HG03432 (cell line): ENCODE data around the gene ASB7.
"Not testable (repeated sequence)": the region's sequence is repeated elsewhere in the genome, so short reads cannot be mapped to it uniquely, and the experiment has no call there.

Experiments
- ATAC-seq: cut with Tn5 transposase; IDR thresholded peaks from one replicate; pipeline ENCODE4 v1.9.1; 2021; ENCODE audit warnings: mild to moderate bottlenecking, moderate library complexity; ENCODE audit not compliant: unreplicated experiment

Gene ASB7, protein sequence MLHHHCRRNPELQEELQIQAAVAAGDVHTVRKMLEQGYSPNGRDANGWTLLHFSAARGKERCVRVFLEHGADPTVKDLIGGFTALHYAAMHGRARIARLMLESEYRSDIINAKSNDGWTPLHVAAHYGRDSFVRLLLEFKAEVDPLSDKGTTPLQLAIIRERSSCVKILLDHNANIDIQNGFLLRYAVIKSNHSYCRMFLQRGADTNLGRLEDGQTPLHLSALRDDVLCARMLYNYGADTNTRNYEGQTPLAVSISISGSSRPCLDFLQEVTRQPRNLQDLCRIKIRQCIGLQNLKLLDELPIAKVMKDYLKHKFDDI

DNA sequence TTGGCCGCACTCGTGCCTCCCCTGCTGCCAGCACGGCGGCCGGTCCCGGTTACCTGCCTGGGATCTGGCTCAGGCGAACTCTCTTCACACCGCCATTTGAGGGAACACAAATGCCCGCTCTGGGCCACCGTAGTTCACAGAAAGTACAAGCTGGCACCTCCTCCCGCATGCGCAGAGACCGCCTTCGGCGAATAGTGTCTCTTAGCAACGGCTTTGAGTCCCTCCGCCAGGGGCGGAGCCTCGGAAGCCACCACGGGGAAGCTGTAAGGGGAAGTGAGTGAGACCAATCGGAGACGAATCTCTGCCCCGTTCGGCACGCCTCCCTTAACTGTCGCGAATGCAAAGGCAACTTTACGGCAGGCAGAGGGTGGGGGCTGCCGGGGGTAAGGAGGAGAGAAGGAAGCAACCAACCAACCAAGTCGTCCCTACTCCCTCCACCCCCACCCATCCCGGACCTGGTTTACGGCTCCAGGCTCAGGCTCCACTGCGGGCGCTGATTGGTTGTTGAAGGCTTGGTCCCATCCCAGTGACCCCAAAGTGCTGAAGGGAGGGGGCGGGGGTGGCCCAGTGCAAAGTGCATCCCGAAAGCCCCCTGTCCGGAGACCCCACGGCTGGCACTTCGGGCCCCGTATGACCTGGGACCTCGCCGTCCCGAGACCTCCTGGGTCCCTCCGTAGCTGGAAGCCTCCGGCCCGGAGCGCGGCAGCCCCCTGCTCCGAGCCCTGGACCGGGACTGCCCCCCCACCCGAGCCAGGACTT is at the start of gene ASB7, which contains the start of gene LINS1:
Gene ASB7, plus strand, starts transcription at position 526 of the 759 bp plus-strand sequence. CDS start 9,628 bp downstream, outside the sequence.
Gene LINS1, minus strand, starts transcription at position 121 of the 759 bp plus-strand sequence. CDS start 21,342 bp downstream, outside the sequence.
- peak; percentile 89 for ATAC-seq

DNA sequence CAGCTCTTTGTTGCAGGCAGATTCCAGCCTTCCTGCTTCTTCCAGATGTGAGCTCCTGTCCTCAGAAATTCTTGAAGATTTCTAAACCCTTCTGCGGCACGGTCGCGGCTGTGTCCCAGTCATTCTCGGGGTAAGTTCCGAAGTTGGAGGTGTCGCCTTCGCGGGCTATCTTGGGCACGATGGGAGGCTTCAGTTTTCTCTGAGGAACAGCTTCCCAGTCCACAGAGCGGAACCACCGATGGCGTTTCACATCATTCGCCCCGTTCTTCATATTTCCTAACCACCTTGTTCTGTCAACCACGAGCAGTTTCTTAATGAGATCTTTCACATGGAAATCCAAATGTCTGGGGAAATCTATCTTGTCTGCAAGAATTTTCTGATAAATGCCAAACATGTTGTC is 48.9 kb upstream of the ASB7 start:
- ATAC-seq, result no peak

DNA sequence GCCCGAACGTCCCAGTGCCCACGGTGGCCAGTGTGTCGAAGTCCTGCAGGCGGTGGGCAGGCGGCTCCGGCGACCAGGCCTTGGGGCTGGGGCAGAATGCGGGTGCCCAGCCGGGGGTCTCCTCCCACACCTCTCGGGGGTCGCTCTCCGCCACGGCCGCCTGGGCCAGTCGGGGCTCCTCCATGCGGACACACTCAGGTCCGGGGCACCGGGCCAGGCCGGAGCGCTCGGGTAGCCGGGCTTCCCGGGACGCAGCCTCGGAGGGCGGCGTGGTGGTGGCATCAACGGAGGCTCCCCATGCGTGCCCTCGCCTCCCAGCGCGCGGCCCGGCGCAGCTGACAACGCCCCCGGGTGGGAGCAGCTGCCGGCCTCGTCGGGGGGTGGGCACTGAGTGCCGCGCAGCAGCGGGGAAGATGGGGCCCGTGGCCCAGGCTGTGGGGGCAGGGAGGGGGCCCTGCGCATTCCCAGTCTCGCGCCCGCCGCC is 43.6 kb upstream of the ASB7 start:
- ATAC-seq, result no peak

DNA sequence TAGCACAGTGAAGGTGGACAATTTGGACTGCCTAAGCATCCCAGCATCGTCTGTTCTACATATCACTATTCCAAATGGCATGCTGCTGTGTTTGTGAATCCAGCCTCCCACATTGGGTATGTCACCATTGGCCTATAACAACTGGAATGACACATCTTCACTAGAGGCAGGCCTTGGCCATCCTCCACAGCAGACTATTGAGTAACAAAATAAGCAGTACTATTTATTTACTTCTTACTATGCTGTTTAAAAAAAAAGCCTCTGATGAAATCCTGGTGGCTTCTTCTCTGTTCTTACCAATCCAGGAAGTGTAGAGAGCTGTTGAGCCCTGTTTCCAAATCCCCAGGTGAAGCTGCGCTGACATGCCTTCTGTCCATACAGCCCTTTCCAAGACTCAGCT is 43.1 kb upstream of the ASB7 start:
- no peak for ATAC-seq

DNA sequence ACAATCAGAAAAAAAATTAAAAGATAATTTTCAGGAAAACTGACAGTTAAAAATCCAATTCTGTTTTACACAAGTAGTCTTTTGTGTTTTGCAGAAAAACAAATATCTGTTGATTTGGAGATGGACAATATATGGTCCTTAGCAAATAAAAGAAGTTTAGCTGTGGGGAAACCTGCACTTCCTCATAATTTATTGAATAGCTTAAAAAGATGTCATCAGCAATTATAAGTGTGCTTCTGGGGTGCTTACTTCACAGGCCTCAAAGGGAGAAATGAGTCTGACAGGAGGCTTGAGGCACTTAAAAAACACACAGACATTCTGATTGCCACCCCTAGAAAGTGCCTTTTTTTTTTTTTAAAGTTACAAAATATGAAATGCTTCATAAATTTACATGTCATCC is 42.1 kb upstream of the ASB7 start:
- no peak for ATAC-seq

DNA sequence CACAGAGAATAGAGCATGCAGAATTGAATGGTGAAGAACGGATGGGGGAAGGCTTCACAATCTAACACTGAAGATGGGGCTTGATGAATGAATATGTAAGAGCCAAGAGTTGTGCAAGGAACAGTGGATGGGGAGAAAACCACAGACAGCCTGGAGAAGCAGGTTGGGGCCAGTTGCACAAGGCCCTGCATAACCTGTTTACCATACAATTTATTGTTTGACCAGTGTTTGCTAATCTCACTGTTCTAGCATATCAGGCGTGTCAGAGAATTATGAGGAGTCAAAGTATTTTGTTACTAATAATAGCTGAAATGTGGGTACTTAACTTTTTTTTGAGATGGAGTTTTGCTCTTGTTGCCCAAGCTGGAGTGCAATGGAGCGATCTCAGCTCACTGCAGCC is 36.8 kb upstream of the ASB7 start:
- no peak for ATAC-seq

DNA sequence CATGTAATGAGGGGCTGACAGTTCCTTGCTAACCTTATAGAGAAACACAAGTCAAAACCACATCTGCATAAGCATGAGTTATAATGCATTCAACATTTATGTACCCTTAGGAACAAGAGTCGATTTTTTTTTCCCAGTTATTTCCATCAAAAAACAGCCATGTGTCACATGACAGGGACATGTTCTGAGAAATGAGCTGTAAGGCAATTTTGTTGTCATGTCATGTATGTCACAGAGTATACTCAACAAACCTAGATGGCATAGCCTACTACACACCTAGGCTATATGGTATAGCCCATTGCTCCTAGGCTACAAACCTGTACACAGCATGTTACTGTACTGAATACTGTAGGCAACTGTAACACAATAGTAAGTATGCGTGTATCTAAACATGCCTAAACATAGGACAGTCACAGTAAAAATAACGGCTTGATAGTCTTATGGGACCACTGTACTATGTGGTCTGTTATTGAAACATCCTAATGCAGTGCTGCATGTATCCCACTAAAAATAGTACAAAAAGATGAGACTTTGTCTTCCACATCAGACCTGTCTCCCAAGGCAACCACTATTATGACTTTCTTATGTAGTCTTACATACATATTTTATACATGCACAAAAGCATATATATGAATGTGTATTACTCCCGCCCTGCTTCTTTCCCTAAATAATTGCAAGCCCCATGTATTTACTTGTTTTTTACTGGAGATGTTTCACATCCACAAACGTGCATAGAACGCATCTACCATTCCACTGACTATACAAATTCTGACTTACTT is 35.4 kb upstream of the ASB7 start:
- no peak for ATAC-seq

DNA sequence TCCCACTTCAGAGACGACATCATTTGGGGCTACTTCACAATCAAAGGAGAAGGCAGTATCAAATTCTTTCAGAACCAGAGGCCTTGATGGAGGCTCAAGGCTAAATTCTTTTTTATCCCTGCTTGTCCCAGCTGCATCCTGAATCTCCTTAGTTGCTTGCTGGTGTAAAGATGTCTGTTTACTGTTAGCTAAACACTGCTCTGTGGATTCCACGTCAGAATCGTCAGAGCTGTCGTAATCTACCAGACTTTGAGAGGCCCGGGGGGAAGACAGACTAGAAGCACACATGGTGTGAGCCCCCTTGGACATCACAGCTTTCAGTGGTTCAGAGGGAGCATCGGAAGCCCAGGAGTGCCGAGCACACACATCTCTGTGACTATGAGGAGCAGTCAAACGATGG is 33.0 kb upstream of the ASB7 start:
- ATAC-seq, result no peak

DNA sequence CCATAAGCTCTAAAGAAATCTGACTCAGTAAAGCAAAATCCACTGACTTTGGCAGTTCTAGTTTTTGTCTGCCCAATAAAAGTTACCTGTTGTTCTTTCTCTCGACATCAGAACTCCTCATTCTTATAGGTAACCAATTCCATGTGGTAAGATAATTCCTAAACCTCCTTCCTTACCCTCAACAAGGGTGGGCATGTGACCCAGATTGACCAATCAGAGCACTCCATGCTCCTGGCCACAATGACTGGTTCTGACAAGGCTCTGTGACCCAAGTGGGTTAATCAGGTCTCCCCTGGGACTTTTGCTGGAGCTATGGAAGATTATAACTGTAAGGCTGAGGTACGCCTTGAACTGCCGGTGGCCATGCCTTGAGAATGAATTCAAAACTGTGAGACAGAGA is 32.1 kb upstream of the ASB7 start:
- peak; percentile 32 for ATAC-seq

DNA sequence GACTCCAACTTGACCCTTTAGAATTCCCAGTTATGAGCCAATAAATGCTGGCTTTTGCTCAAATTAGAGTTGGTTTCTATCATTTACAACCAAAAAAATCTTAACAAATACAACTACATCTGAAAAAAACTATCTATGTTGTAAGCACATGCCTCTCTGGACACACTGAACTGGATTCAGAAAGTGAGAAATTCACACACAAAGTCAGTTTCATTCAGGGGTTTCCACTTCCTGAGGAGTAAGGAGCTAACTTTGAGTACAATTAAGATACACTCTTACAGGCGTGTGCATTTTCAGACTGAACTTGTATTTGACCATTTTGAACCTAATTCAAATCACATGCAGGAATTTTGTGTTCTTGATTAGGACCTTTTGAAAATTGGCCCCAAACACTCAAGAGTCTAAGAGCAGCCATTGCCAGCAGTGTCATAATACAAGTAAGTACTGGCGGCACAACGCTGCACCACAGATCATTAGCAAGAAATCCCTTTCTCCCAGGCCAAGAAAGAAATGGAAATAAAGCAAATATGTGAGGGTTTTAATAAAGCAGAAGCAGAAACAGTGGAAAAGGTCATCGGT is 31.6 kb upstream of the ASB7 start:
- ATAC-seq, result peak; percentile 82

DNA sequence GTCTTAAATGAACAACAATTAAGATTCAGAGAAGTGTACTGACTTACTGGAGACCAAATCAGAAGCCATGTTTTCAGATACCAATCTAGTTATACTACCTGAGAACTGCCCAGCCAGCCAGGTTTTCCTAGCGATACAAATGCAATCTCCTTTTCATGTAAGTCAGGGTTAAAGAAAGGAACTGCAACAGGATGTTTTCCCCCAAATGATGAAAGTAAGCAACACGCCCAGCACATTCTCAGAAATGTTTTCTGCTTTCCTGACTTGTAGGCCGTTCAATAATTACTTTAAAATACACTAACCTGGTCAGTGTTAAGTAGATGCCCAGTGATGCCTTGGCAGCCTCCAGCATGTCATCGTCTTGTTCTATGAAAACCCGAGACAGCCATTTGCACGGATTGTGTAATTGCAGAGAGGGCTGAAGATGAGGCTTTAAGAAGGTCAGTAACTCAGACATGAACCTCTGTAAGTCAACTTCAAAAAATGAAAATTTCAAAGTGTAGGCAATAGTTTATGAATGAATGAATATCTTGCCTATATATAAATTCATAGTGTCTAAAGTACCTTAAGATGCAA is 30.7 kb upstream of the ASB7 start:
- ATAC-seq, result no peak

DNA sequence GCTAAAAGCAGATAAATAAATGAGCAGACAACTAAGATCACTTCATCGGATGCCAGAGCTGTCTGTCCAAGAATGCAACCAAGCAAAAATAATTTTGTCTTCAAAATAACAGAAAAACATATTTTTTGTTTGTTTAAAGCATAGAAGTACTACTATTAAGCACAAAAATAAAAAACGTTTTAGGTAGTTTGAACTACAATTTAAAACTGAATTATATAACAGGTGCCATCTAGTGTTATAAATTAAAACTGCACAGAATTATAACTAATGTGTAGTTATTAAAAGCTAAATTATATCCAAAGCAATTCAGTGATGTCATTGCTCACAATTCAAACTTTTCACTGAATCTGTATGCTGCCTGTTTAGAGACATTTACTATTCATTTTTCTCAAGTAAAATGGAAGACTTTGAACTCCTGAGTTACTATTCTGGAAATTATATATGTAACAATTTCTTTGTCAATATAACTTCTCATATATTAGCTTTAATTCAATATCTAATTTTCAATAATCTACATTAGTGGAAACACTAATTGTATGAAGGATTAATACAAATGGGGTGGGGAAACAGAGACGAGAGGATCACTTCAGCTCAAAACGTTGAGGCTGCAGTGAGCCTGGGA is 29.9 kb upstream of the ASB7 start:
- ATAC-seq, result no peak

DNA sequence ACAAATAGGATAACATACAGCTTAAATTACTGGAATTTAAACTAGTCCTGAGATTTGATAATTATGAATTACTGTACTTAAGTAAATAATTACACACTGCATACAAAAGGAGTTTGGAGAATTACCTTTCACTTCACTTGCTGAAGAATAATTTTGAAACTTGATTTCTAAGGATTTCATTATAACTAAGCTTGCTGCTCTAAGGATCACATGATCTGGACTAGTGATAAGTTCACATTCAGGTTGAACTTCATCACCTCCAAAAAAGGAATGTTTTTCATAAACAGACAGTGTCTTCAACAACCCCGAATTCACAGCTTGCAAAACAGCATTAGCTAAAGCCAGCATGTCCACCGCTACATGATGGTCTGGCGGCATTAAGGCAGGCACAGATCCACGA is 28.9 kb upstream of the ASB7 start:
- no peak for ATAC-seq

DNA sequence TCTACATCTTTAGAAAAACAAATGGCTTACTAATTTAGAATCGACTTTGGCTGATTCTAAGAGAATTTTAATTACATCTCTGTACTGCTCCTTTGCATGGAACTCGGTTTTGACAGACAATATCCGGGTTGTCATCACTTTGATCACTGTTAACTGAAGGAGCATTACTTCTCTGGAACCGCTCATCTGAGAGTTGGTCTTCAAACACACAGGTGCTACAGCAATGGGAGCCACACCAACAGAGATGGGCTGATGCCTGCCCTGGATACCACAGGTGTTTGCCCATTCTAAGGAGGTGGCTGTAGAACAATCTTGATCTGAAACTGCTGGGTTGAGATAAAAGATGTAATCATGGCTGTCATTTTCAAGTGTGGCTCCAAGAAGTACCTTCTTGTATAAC is 22.0 kb upstream of the ASB7 start:
- ATAC-seq, result no peak

DNA sequence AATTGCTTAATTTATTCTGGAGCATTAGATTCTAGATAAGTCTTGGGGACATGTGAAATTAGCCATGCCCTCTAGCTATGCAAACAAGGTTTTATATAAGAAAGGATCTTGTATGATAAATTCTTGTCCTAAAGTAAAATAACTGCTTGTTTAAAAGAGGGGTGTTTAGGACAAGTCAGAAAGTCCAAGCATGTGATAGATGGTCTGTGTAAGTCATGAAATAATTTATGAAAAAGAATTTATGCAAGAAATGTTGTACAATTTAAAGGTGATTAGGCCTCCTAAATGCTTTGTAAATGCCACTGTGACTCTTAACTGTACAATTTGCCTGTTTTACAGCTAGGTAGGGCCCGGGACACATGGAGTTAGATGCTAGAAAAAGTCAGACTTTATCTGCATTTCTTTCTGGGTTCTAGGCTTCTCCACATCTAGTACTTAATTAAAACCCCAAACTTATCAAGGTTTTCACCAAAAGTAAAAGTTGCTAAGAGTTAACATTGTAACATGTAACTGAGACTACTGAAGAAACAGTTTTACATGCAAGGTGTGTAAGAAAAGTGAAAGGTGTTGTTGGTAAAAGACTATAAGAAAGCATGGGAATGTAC is 13.6 kb upstream of the ASB7 start:
- no peak for ATAC-seq

DNA sequence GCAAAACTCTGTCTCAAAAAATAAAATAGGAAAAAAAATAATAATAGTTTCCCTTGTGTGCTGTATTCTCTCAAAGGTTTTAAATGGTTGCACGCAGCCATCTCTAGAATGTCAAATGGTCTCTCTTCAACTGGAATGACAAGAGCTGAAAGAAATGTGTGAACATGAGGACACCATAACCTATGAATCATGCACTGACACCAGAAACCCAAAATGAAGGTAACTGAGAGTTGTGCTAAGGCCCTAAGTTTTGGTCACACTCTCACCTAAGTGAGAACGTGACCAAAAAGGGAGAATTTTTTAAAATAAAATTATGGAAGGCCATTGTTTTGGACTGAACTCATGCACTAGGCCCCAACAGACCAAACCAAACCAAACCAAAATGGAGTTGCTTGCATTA is 11.2 kb upstream of the ASB7 start:
- not testable (repeated sequence) for ATAC-seq

DNA sequence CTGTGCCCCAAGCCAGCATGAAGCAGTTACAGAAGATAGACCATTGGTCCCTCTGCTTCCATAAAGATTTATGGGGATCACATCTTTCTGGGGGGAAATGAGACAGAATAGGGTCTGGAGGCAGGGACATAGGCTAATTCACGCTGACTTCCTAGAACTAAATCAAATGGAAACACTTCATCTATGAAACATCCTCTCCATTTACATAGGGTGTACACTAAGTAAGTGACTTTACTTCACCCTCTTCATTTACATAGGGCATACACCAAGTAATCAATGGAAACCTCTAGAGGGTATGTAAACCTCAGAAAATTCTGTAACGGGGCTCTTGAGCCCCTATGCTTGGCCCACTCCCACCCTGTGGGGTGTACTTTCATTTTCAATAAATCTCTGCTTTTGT is 10.6 kb upstream of the ASB7 start:
- no peak for ATAC-seq

DNA sequence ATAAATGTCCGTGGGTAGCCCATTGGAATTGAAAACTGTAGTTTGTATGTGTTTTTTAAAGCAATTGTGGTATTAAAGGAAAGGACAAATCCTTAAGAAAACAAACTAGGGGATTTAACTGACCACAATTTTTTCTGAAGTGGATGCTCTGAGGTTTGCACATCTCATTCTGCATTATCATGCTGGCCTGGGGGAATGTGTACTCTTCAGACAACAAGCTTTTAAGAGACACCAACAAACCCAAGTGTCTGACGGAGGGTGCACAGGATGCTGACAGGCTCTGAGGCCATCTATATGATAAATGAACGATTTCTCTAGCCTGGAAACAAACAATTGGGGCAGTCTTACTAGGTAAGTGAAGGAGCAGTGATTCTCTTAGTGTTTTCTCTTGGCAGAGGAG is 9.5 kb upstream of the ASB7 start:
- no peak for ATAC-seq

DNA sequence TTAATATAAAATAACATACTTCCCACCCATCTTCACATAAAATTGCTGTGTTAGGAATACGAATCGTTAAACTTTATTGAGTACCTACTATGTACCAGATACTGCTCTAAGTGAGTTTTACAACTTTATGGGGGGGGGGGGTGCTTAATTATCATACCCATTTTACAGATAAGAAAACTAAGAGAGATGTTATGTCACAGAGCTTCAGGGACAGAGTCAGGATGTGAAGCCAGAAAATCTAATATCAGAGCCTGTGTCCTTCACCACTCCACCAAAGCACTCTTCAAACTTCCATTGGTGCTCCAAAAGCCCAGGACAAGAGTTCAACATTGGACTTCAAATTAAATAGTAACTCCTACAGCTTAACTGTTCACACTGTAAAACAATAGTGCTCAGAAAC is 9.0 kb upstream of the ASB7 start:
- ATAC-seq, result no peak

DNA sequence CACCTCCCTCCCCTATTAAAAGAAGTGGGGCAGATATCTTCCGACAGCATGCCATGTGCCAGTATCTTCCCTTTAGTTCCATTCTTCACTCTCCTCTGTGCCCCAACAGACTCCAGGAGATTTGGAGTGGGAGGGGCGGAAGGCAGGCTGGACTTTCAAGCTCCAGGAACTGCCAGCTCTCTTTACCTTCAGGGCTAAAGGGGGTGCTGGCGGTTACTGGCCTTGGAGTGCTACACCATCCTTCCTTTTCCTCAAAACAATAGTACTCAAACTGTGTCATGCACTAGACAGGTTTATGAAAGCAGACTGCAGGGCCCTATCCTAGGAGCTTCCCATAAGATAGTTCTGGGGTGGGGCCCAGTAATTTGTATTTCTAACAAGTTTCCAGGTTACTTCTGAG is 6.4 kb upstream of the ASB7 start:
- no peak for ATAC-seq
